Muscle of arm (tissue), 12 donors: ENCODE results near the gene EMB. TPM values are rescaled to one million over a fixed set of nuclear protein-coding genes. Genes with fewer than 3 reads are reported as not detected.
"Not testable (repeated sequence)": the region's sequence is repeated elsewhere in the genome, so short reads cannot be mapped to it uniquely, and the experiment has no call there.

Source experiments
- DNase-seq: peaks from one replicate; pipeline ENCODE4 v3.0.0-alpha.2; 2013
- polyA plus RNA-seq, 12 donors: library from polyadenylated mRNA; unstranded; fragments of 120-200 nt; gene quantifications; one replicate each; pipeline ENCODE4 v1.2.1, GENCODE V29; 2013; ENCODE audit not compliant: insufficient read length in 12 of 12

EMB gene
- polyA plus RNA-seq, 12 donors = 1.7 to 17.1 (median 3.5) TPM; not detected in 1

DNA sequence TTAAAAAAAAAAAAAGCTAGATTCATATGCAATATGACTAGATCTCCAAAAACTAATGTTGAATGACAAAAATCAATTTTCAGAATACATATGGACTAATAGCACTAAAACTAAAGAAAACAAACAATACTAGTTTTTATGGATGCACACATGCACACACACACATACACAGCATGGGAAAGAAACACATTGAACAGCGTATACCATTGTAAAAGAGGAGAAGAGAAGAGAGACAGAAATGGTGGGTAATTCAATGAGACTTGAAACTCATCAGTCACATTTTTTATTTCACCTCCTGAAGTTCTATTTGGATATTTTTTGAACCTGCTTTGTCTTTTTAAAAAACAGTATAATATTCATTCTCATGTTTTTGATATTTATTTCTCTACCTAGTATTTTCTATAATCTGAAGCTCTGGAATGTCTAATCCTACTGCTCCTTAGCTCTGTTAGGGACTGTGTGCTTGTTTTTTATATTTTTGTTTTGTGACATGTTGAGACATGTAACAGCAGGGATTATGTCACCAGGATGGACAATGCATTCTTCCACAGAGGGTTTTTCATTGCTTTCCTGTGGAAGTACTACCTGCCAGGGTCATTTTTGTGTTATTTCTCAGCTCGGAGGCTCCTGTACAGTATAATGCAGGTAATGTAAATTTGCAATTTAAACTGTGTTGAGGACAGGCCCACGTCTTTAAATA is 17.8 kb downstream of the EMB start:
- not testable (repeated sequence) for DNase-seq

DNA sequence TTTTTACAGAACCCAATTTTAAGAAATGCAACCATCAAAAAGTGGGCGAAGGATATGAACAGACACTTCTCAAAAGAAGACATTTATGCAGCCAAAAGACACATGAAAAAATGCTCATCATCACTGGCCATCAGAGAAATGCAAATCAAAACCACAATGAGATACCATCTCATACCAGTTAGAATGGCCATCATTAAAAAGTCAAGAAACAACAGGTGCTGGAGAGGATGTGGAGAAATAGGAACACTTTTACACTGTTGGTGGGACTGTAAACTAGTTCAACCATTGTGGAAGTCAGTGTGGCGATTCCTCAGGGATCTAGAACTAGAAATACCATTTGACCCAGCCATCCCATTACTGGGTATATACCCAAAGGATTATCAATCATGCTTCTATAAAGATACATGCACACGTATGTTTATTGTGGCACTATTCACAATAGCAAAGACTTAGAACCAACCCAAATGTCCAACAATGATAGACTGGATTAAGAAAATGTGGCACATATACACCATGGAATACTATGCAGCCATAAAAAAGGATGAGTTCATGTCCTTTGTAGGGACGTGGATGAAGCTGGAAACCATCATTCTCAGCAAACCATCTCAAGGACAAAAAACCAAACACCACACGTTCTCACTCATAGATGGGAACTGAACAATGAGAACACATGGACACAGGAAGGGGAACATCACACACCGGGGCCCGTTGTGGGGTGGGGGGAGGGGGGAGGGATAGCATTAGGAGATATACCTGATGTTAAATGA is 19.7 kb downstream of the EMB start:
- DNase-seq = not testable (repeated sequence)

DNA sequence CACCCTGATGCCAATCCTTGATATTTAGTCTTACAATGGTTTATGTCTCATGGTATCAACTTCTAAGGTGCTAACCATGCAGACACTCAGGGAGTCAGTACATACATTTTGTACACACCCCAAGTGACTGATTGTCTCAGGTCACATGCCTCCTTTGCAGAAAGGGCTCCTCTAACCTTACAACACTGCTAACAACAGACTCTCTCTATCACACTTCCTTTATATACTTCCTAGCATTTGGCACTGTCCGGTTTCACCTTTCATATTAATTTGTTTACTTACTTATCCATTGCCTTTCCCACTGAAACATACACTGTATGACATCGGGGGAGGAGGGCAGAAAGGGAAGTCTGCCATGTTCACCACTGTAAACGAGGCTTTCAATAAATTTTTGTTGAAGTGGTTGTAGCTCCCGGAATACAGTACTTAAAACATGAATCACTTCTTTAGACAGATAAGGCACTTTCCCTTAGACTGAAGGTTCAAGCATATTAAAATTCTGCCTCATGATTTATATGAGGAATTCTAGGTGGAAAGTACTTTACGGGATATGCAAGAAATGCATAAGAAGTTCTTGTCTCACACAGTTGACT is 20.6 kb downstream of the EMB start:
- no peak for DNase-seq

DNA sequence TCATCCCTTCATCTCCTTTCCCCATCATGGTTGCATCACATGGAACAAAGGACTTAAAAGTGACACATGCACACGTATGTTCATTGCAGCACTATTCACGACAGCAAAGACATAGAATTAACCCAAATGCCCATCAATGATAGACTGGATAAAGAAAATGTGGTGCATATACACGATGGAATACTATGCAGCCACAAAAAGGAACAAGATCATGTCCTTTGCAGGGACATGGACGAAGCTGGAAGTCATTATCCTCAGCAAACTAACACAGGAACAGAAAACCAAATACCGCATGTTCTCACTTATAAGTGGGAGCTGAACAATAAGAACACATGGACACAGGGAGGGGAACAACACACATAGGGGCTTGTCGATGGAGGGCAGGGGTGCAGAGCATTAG is 21.4 kb downstream of the EMB start:
- DNase-seq = not testable (repeated sequence)

DNA sequence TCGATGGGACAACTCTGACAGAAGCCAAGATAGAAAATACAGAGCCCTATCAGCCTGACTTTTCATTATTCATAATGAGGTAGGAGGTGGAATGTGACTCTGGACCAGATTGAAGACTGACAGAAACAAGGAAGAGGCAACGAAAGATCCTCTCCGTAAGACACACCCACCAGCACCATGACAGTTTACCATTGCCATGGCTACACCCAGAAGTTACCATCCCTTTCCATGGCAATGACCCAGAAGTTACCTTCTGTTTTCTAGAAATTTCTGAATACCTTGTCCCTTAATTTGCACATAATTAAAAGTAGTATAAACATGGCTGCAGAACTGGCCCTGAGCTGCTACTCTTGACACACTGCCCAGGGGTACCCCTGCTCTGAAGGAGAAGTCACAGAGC is 24.5 kb downstream of the EMB start:
- DNase-seq = not testable (repeated sequence)

DNA sequence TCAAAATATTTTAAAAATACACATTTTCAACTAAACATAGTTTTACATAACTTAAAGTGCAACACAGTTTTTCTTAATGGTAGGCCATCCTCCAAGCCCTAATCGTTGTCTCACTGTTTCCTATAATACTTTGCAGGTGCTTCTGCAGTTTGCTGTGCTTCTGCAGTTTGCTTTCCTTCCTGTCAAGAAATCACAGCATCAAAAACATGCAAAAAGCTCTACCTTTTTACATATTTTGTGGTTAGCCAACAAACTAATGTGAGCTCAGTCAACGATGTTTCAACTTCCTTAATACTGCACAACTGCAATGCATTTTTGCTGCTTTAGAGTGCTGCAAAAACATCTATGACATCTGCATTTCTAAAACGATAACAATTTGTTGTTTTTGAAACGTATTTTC is 25.2 kb downstream of the EMB start:
- DNase-seq = no peak

DNA sequence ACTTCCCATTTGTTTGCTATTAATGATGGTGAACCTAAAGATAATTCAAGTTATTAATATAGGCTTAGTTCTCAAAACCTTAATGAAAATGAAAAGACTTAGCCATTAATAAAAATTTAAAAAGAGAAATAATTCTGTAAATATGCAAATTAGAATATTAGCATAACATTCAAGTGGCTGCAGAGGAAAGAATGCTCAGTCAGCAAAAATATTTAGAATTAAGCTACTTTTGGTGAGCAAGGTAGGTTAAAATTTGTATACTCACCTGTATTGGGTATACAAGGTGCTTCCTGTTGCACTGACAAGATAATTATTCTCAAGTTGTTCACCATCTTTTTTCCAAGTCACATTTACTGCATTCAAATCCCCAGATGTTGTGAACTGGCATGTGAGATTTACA is 30.2 kb downstream of the EMB start:
- DNase-seq = not testable (repeated sequence)

DNA sequence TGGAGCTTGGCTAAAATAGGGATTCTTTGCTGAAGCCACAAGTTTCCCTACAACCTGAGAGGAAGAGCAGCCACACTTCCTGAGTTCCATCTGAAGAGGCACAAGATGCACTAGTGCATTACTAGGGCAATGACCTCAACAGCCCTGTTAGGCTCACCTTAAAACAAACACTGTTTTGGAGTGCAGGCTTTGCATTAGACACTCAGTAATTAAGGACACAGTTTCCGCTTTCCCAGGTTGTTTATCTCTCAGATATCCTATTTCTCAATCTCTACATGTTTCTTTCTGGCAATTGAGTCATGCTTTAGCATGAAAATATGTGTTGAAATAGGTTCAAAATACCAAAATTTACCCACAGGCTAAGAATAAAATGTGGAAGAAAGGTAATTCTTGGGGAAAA is 34.2 kb downstream of the EMB start:
- DNase-seq = no peak

DNA sequence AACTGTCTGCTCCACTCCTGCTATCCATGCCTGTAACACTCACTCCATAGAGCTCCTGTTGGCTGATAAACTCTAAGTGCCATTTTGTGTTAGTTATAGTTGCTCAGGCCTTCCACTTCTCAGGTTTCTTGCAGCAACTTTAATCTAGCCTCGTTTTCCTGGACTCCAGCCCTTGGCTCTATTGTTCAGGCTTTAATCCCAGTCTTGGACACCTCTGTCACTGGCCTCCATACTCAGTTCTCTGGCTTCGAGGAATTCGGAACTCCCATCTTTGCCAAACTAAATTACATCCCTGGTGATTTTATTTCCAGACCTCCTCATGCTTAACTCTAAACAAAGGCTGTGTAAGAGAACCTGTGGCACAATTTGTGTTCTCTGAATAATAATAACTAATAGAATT is 39.8 kb downstream of the EMB start:
- DNase-seq = peak; percentile 53

DNA sequence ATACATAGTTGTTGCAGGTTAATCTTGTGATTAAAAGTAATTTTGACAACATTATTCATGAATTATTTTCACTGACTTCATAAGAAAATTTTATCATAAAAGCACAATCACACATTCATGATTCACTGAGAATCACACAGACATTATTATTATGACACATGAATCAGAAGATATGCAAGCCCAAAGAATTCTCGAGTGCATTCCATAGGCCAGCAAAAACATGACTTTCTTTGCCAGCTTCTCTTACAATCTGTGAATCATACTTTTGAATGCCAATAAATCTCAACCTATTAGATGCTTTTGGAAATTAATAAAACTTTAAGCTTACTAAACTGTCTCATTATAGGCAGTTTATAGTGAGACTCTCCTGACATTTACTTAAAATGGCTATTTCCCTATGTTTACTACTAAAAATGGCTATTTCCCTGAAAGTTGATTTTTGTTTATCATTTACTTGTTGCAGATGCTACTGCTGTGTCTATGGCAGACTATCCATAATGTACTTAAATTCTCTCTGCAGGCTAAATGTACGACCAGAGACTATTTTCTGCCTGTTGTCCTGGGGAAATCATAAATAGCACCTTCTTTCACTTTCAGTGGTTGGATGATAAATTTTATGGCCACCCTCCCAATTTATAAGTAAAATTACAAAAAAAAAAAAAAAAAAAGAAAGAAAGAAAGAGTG is 47.0 kb downstream of the EMB start:
- DNase-seq = not testable (repeated sequence)

DNA sequence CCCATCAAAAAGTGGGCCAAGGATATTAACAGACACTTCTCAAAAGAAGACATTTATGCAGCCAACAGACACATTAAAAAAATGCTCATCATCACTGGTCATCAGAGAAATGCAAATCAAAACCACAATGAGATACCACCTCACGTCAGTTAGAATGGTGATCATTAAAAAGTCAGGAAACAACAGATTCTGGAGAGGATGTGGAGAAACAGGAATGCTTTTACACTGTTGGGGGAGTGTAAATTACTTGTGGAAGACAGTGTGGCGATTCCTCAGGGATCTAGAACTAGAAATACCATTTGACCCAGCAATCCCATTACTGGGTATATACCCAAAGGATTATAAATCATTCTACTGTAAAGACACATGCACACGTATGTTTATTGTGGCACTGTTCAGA is 48.8 kb downstream of the EMB start:
- not testable (repeated sequence) for DNase-seq

DNA sequence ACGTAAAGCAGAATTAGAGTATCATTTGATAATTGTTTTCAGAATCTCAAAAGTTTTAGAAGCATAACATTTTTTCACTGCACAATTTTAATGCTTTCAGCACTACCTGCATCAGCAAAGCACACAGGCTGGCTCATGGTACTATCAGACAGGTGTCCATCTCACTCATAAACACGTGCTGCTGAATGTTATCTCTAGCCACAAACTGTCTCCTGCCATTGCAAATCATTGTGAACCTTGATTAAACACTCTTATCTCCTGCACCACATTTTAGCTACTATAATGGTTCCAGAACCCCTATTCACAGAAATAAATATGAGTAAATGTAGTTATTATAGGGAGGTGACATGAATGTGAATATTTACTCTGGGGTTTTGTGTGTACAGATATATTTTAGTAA is 56.7 kb downstream of the EMB start:
- not testable (repeated sequence) for DNase-seq

DNA sequence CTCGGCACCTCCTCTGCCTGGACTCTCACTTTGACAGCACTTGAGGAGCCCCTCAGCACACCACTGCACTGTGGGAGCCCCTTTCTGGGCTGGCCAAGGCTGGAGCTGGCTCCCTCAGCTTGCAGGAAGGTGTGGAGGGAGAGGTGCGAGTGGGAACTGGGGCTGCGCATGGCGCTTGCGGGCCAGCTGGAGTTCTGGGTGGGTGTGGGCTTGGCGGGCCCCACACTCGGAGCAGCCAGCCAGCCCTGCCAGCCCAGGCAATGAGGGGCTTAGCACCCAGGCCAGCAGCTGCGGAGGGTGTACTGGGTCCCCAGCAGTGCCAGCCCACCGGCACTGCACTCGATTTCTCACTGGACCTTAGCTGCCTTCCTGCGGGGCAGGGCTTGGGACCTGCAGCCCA is 64.4 kb downstream of the EMB start:
- DNase-seq = not testable (repeated sequence)

DNA sequence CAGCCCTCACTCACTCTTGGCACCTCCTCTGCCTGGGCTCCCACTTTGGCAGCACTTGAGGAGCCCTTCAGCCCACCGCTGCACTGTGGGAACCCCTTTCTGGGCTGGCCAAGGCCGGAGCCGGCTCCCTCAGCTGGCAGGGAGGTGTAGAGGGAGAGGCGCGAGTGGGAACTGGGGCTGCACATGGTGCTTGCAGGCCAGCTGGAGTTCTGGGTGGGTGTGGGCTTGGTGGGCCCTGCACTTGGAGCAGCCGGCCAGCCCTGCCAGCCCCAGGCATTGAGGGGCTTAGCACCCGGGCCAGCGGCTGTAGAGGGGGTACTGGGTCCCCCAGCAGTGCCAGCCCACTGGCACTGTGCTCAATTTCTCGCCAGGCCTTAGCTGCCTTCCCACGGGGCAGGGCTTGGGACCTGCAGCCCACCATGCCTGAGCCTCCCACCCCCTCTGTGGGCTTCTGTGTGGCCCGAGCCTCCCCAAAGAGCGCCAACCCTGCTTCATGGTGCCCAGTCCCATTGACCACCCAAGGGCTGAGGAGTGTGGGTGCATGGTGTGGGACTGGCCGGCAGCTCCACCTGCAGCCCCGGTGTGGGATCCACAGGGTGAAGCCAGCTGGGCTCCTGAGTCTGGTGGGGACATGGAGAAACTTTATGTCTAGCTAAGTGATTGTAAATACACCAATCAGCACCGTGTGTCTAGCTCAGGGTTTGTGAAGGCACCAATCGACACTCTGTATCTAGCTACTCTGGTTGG is 71.6 kb downstream of the EMB start:
- not testable (repeated sequence) for DNase-seq

DNA sequence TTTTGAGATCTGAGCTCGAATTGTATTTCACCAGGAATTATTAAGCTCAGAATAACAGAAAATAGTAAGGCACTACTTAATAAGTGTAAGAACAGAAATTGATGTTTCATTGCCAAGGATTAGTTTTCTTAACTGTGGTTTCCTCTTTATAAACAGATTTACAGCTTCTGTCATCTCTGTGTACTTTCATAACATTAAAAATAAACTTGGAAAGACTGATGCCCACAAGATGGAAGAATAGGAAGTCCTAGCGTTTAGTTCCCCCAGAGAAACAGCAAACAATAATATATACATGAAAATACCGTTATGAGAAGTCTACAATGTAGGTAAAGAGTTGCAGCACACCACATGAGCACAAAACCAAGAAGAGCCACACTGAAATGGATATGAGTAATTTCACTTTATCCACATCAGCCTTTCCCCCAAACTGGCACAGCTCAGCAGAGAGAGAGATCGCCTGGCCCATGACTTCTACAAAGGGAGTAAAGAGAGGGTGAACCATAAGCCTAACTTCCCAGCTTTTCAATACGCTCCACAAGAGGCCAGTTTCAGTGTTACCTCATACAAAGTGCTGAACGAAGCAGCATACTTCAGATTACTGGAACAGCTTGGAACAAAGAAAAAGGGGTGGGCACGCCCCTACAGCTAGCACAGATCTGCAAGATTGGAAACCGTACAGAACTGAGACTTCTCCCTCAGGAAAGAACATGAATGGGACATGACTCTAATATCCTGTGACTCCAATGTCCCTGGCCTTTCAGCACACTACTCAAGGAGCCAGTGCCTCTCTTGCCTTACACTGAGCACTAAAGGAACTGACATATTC is 75.4 kb downstream of the EMB start:
- no peak for DNase-seq

DNA sequence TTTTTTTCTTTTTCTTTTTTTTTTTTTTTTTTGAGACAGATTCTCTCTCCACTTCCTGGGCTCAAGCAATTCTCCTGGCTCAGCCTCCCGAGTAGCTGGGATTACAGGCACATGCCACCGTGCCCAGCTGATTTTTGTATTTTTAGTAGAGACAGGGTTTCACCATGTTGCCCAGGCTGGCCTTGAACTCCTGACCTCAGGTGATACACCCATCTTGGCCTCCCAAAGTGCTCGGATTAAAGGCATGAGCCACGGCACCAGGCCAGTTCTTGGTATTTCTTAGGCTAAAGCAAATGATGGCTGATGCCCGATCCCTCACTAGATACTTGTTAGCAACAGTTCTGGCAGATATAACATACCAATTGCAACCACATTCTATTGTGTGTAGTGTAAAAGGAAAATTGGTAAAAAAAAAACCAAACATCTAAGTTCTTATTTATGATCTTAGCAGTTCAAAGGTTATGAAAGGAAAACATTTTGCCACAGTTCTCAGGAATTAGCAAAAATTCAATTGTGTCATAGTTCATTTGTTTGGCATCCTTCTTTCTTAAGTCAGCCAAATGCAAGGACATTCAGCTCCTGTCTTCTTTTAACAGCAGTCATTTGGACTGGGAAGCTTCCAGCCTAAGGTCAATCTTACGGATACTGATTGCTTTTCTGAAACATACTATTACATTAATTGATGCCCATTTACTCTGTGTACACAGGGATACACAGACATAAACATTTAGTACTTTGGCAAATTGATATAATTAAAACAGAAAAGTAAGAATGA is 76.4 kb downstream of the EMB start:
- not testable (repeated sequence) for DNase-seq

DNA sequence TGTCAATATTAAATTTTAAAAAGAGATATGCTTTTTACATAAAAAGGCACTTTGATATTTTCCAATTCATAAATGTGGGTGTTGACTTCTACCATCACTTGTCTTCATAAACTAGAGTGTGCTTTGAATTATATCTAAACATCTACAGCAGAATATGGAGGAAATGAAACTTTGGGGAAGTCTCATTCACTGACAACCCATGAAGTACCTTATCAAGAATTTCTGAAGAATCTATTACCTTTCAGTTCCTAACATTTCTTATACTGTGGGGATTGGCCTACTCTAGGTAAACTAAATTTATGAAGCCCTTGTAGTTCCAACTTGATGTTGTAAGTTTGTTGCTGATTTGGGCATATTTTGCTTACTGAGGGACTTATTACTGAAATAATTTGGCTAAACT is 81.9 kb downstream of the EMB start:
- no peak for DNase-seq

DNA sequence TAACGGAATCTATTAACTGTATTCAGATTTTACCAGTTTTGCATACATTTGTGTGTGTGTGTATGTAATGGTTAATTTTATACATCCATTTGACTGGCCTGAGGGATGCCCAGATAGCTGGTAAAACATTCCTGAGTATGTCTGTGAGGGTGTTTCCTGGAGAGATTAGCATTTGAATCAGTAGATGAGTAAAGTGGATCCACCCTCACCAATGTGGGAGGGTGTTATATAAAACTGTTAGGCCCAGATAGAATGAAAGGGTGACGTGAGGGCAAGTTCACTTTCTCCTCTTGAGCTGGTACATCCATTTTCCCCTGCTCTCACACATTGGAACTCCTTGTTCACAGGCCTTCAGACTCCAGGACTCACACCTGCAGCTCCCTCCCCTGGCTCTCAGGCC is 88.7 kb downstream of the EMB start:
- DNase-seq = no peak
